Ecto neural progenitor cell (in vitro differentiated cells): ENCODE results near the gene CRYBG2.
"Not testable (repeated sequence)": the region's sequence is repeated elsewhere in the genome, so short reads cannot be mapped to it uniquely, and the experiment has no call there.

ENCODE experiments used
- DNase-seq: peaks from one replicate; pipeline ENCODE4 v3.0.0-alpha.2; 2018; ENCODE audit warnings: low spot score

Gene CRYBG2

DNA sequence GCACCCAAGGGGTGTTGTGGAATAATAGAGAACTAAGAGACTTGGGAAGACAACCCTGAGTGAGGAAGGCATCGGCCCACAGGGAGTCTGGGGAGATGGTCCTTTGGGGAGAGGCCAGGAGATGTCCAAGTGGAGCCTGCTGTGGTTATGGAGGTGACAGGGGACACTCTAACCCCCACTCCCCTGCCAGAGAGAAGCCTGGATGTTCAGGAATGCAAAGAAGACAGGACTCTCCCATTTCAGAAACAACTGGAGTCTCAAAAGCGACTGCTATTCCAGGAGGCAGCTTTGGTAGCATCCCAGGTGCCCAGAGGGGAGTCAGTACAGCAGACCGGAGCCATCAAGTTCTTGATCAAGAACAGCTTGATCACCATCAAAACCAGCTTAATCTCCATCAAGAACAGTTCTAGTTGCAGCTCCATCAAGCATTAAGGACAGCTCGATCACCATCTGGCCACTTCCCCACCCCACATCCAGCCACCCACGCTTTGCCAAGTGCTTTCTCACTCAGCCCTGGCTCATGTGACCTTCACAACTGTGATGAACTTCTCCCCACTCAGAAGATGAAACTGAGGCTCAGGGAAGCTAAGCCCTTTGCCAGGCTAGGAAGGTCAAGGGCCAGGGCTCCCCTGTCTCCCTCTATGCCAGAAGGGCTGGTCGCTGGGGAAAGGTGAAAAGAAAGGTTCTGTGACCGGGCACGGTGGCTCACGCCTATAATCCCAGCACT lies 35.4 kb downstream of the CRYBG2 start:
- DNase-seq, result no peak

DNA sequence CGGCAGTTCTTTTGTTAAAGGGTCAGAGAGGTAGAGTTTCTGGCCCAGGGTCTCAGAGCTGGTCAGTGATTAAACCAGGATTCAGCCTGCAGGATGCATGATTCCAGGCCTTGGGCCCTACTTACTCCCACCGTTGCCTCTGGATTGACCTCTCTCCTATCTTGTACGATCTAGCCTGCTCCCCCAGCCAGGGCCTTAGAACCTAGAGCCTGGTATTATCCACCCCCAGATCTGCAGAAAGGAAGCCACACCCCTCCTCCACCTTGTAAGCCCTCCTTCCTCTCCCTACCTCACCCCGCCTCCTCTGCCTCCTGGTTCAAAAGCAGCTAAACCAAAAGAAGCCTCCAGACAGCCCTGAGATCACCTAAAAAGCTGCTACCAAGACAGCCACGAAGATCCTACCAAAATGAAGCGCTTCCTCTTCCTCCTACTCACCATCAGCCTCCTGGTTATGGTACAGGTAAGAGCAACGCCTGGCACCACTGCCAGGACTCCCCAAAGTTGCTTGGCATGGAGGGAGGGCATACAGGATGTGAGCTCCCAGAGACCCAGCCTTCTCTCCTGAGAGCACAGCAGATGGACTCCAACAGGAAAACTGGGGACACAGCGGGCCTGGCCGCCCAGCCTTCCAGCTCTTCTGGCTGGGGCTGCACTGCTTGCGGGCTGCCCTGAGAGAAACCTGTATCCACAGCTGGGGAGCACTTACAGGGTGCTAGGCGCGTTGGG lies 36.2 kb downstream of the CRYBG2 start, which contains the start of gene CD52:
Gene CD52 (plus strand): TSS at position 347 of the 726 bp plus-strand sequence. CDS start 60 bp downstream, at position 407.
- no peak for DNase-seq

DNA sequence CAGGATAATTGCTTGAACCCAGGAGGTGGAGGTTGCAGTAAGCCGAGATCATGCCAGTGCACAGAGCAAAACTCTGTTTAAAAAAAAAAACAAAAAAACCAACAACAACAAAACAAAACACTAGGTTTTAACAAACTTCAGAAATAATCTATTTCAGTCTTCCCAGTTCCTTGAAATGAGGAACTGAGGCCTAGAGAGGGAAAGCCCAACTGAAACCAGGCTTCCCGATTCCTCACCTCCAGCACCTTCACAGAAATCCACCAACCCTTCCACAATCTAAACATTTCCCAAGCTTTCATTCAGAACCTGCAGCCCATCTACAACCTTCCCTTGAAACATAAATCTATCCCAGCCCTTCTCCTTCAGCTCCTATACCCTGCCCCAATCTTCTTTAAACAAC lies 36.8 kb downstream of the CRYBG2 start:
- DNase-seq, result no peak

- DNase-seq, result no peak
These were observed 37.8 kb downstream of the CRYBG2 start for GRCh38 chr1:26315874-26316850.

DNA sequence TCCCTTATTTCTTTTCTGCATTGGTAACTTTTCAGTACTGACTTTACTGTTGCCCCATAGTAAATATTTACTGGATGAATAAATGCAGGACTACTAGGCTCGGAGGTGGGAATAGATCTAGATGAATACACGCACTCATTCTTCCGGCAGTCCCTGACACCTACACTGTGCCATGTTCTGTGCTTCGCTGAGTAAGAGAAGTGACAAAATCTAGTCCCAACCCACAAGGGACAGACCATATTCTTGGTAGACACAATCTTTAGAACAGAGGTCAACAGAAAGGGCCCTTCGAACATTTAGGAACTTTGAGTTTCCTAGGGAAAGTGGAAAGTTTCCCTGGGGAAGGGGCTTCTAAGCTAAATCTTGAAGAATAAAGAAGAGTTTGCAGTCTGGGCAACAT lies 39.4 kb downstream of the CRYBG2 start:
- no peak for DNase-seq

GRCh38 chr1:26307966-26308899 lies 45.7 kb downstream of the CRYBG2 start:
- DNase-seq, result not testable (repeated sequence)

DNA sequence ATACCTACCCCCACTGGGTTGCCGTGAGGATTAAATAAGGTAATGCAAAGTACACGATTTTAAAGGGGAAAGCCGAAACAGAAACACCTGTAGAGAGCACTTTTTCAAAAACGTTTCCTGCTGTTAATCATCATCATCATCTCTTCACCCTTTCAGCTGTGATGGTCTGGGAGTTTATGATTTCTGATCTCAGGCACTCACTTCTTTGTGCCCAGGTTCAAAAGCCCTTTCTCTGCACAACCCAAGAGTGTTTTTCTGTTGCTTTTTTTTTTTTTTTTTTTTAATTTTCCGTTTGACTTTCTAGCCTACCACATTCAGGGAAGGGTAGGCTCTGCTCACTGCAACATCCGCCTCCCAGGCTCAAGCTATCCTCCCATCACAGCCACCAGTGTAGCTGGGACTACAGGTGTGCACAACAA lies 46.6 kb downstream of the CRYBG2 start:
- no peak for DNase-seq

DNA sequence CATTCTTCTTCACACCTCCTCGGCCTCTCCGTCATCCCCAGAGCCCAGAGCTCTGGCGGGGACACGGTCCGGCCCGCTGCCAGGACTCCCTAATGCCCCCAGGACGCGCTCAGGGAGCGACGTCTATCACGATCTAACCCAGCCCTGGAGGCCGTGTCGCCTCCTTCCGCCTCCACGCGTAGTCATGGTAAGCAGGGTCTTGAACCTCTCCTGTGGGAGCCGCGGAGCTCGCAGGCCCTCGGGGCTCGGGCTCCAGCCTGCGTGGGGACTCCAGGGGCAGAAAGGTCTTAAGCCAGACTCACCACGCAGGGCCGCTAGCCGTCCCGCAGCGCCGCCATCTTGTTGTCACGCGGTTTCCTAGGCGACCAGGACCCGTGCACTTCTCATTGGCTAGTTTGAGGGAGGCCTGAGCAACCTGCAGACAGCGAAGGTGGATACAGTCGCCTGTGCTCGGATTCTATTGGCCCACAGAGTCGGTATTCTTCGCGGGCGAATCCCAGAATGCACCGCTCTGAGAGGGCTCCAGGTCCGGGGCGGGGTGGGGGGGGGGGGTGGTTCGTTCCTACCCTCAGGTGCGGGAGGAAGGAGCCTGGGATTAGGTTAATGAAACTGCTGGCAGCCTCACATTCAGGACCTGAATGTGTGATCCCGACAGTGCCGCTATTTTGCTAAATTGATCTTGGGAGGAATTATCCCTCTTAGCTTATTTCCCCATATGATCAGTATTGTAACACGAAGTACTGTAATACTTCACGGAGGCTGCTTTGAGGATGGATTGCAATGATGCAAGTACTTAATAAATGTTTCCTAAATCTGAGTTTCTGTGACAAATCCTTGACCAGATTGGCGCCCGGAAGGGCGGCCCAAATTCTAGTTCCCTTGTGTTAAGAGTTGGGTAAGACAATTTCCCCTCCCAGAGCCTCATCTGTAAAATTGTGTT lies 47.4 kb downstream of the CRYBG2 start, which contains the start of gene UBXN11:
Gene UBXN11 (minus strand): TSS at position 347 of the 940 bp plus-strand sequence. CDS start 3,753 bp downstream, outside the sequence.
- peak; percentile 98 for DNase-seq

GRCh38 chr1:26305667-26306289 lies 48.2 kb downstream of the CRYBG2 start:
- DNase-seq, result no peak

DNA sequence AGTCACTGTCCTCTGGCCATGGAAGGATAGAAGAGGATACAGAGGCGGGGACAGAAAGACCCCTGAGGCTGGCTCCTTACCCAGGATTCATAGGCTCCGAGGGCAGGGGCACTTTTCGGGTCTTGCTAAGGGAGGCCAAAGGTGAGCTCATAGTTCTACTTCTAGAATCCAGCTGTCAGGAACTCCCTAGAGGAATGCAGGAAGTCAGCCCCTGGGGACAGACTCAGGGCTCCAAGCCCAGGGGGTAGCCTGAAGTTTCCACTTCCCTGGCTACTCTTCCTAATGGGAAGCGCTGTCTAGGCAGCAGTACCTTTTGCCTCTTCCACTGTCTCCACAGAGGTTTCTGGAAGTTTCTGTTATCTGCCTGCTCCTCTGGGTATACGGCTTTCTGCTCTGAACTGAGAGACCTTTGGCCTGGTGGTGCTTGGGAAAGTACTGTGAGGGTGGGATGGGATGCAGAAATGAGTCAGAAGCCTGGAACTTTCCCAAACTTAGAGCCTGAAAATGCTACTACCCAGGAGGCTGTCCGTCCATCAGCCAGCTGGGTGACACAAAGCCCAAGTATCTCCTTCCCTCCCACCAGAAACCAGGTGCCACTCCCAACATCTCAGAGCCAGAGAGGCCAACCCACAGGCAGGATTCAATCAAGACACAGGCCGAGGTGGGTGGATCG lies 51.1 kb downstream of the CRYBG2 start:
- no peak for DNase-seq

GRCh38 chr1:26300578-26301275 lies 53.2 kb downstream of the CRYBG2 start:
- DNase-seq, result no peak

DNA sequence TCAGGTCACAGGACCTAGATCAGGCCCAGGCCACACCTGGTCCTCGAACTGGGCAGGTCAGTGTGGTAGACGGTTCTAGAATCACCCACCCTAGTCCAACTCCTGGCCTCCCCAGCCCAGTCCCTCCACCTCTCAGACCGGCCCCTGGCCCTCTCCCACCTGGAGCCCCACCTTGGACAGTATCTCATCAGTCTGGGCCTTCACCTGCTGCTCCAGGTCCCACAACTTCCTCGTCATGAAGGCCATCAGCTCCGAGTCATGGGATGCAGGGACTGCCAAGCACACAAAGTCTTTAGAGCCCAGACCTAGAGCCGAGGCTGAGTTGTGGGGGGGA lies 56.2 kb downstream of the CRYBG2 start:
- DNase-seq, result peak; percentile 33

DNA sequence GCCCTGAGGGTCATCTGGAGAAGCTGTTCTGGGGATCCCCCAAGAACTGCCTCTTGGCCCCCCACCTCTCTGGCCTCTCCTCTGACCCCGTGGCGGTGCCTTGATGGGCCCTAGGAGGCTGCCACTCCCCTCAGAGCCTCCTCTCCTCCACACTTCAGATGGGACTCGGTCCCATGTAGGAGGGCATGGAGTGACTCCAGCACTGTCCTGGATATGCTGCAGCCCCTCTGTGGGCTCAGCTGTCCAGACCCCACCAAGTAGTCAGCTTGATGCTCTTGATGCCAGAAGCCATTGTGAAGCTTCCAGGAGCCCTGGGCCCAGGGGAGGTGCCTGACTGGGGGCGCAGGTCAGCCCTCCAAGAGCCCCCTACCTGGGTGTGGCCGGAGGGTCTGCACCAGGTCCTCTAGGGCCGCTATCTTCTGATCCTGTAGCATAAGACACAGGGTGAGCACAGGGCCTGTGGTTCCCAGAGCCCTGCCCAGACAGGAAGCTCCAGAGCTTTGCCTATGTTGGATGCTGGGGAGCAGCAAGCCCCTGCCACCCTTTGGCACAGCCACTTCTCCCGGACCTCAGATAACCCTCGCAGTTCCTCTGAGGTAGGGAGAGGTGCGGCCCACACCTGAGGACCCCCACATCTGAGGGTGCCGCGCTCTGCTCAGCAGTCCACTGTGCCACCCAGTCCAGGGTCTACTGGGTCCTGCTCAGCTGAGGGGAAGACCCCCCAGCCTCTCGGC lies 56.7 kb downstream of the CRYBG2 start:
- peak; percentile 29 for DNase-seq

DNA sequence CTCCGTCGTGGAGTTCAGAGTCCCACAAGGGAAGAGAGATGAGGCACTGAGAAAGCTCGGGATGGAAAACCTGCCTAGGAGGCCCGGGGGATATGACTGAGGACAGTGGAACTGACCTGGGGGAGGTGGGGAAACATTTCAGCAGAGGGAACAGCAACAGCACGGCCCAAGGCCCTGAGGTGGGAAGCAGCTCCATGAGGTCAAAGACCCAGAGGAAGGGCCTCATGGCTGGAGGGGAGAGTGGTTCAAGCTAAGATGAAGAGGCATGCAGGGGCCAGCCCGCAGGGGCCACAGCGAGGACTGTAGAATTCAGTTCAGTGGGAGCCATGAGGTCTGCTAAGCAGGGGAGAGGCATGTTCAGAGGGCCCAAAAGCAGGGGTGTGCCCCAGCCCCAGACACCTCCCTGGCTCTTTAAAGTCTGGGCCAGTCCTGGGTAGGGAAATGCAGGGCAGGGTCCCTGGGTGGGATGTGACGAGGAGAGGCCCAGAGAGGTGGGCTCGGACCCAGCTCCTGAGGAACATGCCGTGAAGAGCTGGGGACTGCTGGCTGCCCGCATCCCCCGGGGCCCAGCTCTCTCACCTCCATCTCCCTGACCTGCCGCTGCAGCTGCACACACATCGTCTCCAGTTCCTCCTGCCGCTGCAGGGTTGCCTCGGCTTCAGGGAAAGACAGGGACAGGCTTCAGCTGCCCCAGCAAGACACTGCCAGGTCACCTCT lies 57.4 kb downstream of the CRYBG2 start:
- peak; percentile 38 for DNase-seq

GRCh38 chr1:26295194-26296138 lies 58.5 kb downstream of the CRYBG2 start:
- peak; percentile 24 for DNase-seq
